RWPE2 (cell line): ENCODE data around the gene NDUFB11.

Source experiments
- ATAC-seq: fragments of 200-7000 bp; cut with Tn5 transposase; 3 replicates; pipeline ENCODE4 v1.9.1; 2021; ENCODE audit warnings: low read depth
- DNase-seq: peaks from one replicate; pipeline ENCODE4 v3.0.0-alpha.2; 2020; ENCODE audit warnings: low spot score
- H3K27ac ChIP-seq: fragments of 450-650 bp; 2 replicates; pipeline ENCODE4 v1.5.1; 2017; ENCODE audit warnings: mild to moderate bottlenecking; ENCODE audit not compliant: poor library complexity, severe bottlenecking
- H3K27me3 ChIP-seq: fragments of 250-450 bp; sonication (Bioruptor Pico); 2 replicates; pipeline ENCODE4 v1.5.1; 2021; ENCODE audit warnings: mild to moderate bottlenecking, moderate library complexity; ENCODE audit not compliant: insufficient read depth, poor library complexity, severe bottlenecking
- H3K36me3 ChIP-seq: fragments of 250-450 bp; sonication (Bioruptor Pico); 2 replicates; pipeline ENCODE4 v1.5.1; 2020; ENCODE audit warnings: low read depth, mild to moderate bottlenecking, moderate library complexity
- H3K4me1 ChIP-seq: fragments of 250-450 bp; sonication (Bioruptor Pico); 2 replicates; pipeline ENCODE4 v1.5.1; 2021; ENCODE audit warnings: mild to moderate bottlenecking, moderate library complexity; ENCODE audit not compliant: insufficient read depth, poor library complexity, severe bottlenecking
- H3K4me3 ChIP-seq: fragments of 250-450 bp; sonication (Bioruptor Pico); 2 replicates; pipeline ENCODE4 v1.5.1; 2021; ENCODE audit warnings: mild to moderate bottlenecking, moderate library complexity; ENCODE audit not compliant: severe bottlenecking
- H3K9me3 ChIP-seq: fragments of 250-450 bp; sonication (Bioruptor Pico); 2 replicates; pipeline ENCODE4 v1.5.1; 2021; ENCODE audit warnings: mild to moderate bottlenecking, moderate library complexity; ENCODE audit not compliant: severe bottlenecking
- CTCF ChIP-seq: fragments of 450-650 bp; IDR thresholded peaks from one replicate; pipeline ENCODE4 v1.5.1; 2017; ENCODE audit warnings: mild to moderate bottlenecking, moderate library complexity; ENCODE audit not compliant: poor library complexity, severe bottlenecking

NDUFB11 gene

GRCh38 chrX:47175588-47175980, 31.1 kb upstream of the NDUFB11 start:
- Histone ChIP-seq H3K9me3 (no peaks in the 10 kb centered on the region), H3K27me3 (no peaks in the 10 kb centered on the region), H3K27ac (no peak overlapping the region), H3K4me1 (no peaks in the 10 kb centered on the region), H3K4me3 (no peak overlapping the region), H3K36me3 (peaks cover 15% of the 10 kb centered on the region)
- DNase-seq (no peak), ATAC-seq (no peak)
- no peak for TF ChIP-seq CTCF

- Histone ChIP-seq H3K36me3 (peaks cover 15% of the 10 kb centered on the region), H3K4me1 (no peaks in the 10 kb centered on the region), H3K27ac (no peak overlapping the region), H3K9me3 (no peaks in the 10 kb centered on the region), H3K4me3 (no peak overlapping the region), H3K27me3 (no peaks in the 10 kb centered on the region)
- ATAC-seq = no peak
- DNase-seq = no peak
- TF ChIP-seq CTCF = no peak
Observed at GRCh38 chrX:47174846-47175587, 30.5 kb upstream of the NDUFB11 start.

GRCh38 chrX:47174376-47174775, 29.9 kb upstream of the NDUFB11 start:
- ATAC-seq = no peak
- no peak for DNase-seq
- H3K4me1 ChIP-seq = no peaks in the 10 kb centered on the region
- H3K27ac ChIP-seq = no peak overlapping the region
- H3K9me3 ChIP-seq = no peaks in the 10 kb centered on the region
- H3K27me3 ChIP-seq = no peaks in the 10 kb centered on the region
- peaks cover 15% of the 10 kb centered on the region for H3K36me3 ChIP-seq
- no peak overlapping the region for H3K4me3 ChIP-seq
- no peak for TF ChIP-seq CTCF

DNA sequence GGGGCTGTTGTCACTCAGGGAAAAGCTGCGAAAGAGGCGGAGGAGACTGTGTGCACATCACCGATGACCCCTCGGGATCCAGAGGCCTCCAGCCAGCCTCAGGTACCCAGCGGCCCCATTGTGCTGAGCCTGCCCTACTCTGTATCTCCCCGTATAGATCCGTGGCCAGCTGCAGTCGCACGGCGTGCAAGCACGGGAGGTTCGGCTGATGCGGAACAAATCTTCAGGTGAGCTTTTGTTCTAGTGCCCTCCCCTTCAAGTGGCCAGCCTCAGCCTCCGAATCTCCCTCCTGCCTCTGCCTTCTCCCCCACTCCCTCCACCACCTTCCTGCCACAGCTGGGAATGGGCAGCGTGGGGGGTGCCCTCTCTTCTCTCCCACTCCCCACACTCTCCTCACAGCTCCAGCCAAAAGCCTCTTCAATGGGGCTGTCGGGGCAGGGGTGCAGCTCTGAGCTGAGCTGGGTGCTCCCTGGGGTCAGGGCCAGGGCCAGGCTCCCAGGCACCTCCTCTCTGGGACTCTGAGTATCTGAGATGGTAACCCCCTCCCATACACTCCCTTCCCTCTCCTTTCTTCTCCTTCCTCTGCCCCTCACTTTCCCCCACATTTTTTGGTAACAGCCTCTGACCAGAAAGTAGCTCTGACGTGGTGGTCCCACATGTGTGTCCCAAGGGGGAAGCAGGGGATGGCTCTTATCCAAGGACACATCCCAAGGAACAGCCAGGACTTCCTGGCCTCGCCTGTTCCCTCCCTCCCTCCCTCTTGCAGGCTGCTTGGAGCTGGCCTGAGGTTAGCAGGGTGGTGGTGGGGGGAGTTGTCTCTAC, 28.7 kb upstream of the NDUFB11 start:
- H3K4me3 ChIP-seq = no peak overlapping the region
- no peak for DNase-seq
- H3K9me3 ChIP-seq = no peaks in the 10 kb centered on the region
- H3K27me3 ChIP-seq = no peaks in the 10 kb centered on the region
- no peak for TF ChIP-seq CTCF
- H3K4me1 ChIP-seq = no peaks in the 10 kb centered on the region
- peaks cover 10% of the 10 kb centered on the region for H3K36me3 ChIP-seq
- no peak overlapping the region for H3K27ac ChIP-seq
- ATAC-seq = no peak

- Histone ChIP-seq H3K9me3 (no peaks in the 10 kb centered on the region), H3K4me1 (no peaks in the 10 kb centered on the region), H3K36me3 (peaks cover 11% of the 10 kb centered on the region), H3K27ac (no peak overlapping the region), H3K4me3 (no peak overlapping the region), H3K27me3 (no peaks in the 10 kb centered on the region)
- no peak for DNase-seq
- ATAC-seq = no peak
- no peak for TF ChIP-seq CTCF
Observed at GRCh38 chrX:47172549-47172948, 28.0 kb upstream of the NDUFB11 start.
